ENCODE results near the gene C1QTNF12.
A peak's percentile ranks its signal among the peaks of the same experiment; 100 is the strongest.
"Not testable (repeated sequence)": the region's sequence is repeated elsewhere in the genome, so short reads cannot be mapped to it uniquely, and the experiment has no call there.

C1QTNF12 gene

GRCh38 chr1:1259540-1259939, 13.0 kb upstream of the C1QTNF12 start:
- no peak for DNase-seq (ENCODE audit: low read depth, low spot score)

- DNase-seq (ENCODE audit: low read depth, low spot score): no peak
Measured at GRCh38 chr1:1259119-1259488, 12.6 kb upstream of the C1QTNF12 start.

- DNase-seq (ENCODE audit: low read depth, low spot score): no peak
Measured at GRCh38 chr1:1256956-1257871, 10.7 kb upstream of the C1QTNF12 start.

GRCh38 chr1:1255611-1256010, 9.1 kb upstream of the C1QTNF12 start:
- DNase-seq (ENCODE audit: low read depth, low spot score): no peak

GRCh38 chr1:1255078-1255477, 8.6 kb upstream of the C1QTNF12 start:
- DNase-seq (ENCODE audit: low read depth, low spot score): no peak

DNA sequence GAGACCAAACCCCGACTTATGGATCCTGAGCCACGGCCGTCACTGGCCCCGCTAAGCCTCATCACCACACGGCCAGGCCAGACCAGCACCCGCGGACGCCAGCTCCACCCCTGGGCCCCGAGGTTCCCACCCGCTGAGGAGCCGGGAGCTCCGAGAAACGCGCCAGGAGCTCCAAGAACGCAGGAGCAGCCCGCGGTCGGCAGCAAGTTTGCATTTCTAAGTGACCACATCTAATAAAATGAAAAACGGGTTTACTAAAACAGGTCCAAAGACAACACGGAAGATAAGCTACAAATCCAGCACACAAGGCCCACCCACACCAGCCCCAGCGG, 8.1 kb upstream of the C1QTNF12 start:
- DNase-seq (ENCODE audit: low read depth, low spot score): no peak

- DNase-seq (ENCODE audit: low read depth, low spot score): no peak
Measured at GRCh38 chr1:1253972-1254666, 7.6 kb upstream of the C1QTNF12 start.

- DNase-seq (ENCODE audit: low read depth, low spot score): no peak
Measured at GRCh38 chr1:1253314-1253713, 6.8 kb upstream of the C1QTNF12 start.

DNA sequence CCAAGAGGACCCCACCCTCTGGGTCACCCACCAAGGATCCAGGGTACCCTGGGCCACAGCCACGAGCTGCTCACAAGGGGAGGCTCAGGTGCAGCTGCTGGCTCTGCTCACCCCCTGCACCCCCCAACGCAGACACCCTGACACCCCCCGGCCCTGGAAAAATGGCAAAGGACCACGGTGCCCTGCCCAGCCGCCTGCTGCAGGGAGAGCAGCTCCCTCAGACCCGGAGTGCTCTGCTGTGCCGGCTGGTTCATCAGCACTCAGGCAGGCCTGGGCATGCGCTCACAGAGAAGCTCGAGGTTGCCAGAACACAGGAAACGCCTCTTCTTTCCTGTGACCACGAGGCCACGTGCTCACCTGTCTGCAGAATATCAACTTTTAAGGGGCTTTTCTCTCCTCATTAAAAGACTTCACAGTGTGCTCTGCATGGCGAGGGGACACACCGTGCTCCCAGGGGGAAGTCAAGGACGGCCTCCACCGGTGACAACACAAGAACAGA, 4.3 kb upstream of the C1QTNF12 start:
- DNase-seq (ENCODE audit: low read depth, low spot score): peak; percentile 36

DNA sequence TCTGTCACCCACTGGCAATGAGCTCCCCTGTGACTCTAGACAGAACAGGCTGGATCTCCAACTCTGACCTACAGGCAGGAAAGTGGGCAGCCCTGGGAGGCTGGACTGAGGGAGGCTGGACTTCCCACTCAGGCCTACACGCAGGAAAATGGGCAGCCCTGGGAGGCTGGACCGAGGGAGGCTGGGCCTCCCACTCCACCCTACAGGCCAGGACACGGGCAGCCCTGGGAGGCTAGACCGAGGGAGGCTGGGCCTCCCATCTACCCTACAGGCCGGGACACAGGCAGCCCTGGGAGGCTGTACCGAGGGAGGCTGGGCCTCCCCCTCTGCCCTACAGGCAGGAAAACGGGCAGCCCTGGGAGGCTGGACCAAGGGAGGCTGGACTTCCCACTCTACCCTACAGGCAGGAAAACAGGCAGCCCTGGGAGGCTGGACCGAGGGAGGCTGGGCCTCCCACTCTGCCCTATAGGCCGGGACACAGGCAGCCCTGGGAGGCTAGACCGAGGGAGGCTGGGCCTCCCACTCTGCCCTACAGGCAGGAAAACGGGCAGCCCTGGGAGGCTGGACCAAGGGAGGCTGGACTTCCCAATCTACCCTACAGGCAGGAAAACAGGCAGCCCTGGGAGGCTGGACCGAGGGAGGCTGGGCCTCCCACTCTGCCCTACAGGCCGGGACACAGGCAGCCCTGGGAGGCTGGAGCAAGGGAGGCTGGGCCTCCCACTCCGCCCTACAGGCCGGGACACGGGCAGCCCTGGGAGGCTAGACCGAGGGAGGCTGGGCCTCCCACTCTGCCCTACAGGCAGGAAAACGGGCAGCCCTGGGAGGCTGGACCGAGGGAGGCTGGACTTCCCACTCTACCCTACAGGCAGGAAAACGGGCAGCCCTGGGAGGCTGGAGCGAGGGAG, 1.7 kb upstream of the C1QTNF12 start:
- DNase-seq (ENCODE audit: low read depth, low spot score): not testable (repeated sequence)

GRCh38 chr1:1247341-1247913, 905 bp upstream of the C1QTNF12 start:
- DNase-seq (ENCODE audit: low read depth, low spot score): no peak

DNA sequence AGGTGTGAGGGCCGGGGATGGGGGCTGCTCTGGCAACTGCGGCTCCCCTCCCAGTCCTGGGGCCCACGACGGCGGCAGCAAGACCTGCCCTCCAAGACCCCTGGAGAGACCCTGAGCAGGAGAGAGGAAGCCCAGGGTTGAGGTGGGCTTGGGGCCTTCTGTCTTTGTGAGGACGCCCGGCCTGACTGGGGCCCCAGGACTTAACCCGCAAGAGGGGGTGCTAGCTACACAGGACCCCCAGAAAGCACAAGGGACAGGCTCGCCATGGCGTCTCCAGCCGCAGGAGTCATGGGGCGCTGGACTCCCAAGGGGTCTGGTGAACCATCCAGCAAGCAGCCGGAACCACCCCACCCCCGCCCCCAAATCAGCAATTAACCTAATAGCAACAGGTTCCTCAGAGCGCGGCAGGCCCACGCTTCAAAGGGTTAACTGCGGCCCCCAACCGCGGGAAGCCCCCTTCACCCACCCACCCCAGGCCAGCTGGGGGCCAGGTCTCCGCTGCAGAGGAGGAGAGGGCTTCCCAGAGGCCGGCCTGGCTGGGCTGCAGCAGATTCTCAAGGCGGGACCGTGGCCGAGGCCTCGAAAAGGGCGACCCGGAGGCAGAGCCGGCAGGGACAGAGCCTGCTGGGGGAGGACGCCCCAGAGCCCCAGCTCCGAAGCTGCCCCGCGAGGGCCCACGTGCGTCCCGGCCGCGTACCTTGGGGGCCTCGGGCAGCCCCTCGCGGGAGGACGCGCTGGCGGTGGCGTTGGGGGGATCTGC, 525 bp downstream of the C1QTNF12 start:
- DNase-seq (ENCODE audit: low read depth, low spot score): no peak

- DNase-seq (ENCODE audit: low read depth, low spot score): no peak
Measured at GRCh38 chr1:1245178-1245816, 1.2 kb downstream of the C1QTNF12 start.

GRCh38 chr1:1244192-1244811, 2.2 kb downstream of the C1QTNF12 start:
- DNase-seq (ENCODE audit: low read depth, low spot score): no peak

DNA sequence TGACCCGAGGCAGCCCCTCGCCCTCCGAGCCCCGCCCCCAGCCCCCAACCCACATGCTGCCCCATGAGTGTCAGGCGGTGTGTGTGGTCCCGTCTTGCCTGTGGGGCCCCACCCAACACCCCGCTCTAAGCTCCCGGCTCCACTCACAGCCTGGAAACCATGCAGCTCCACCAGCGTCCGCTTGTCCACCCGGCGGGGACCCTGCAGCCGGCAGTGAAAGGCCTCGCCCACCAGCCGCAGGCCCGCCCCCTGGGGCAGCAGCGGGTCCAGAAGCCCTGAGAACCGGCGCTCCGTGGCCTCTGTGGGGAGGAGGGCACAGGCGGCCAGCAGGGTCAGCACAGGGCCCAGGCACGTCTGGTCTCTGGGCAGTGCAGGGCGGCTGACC, 2.7 kb downstream of the C1QTNF12 start:
- DNase-seq (ENCODE audit: low read depth, low spot score): no peak

DNA sequence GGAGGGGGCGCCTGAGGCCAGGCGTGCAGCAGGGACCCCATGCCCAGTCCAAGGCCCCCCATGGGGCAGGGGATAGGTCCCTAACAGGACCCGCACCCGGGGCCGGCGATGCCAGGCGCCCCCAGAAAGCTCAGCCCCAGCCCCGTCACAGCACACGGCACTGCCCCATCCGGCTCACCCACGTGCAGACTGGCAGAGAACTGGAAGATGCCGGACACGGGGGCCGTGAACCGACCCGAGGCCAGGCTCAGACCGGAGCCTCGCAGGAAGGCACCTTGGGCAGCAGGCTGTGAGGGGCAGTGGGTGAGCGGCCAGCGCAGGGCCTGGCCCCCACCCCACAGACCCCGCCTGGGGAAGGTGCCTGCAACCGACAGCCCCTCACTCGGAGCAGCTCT, 3.3 kb downstream of the C1QTNF12 start:
- DNase-seq (ENCODE audit: low read depth, low spot score): no peak

DNA sequence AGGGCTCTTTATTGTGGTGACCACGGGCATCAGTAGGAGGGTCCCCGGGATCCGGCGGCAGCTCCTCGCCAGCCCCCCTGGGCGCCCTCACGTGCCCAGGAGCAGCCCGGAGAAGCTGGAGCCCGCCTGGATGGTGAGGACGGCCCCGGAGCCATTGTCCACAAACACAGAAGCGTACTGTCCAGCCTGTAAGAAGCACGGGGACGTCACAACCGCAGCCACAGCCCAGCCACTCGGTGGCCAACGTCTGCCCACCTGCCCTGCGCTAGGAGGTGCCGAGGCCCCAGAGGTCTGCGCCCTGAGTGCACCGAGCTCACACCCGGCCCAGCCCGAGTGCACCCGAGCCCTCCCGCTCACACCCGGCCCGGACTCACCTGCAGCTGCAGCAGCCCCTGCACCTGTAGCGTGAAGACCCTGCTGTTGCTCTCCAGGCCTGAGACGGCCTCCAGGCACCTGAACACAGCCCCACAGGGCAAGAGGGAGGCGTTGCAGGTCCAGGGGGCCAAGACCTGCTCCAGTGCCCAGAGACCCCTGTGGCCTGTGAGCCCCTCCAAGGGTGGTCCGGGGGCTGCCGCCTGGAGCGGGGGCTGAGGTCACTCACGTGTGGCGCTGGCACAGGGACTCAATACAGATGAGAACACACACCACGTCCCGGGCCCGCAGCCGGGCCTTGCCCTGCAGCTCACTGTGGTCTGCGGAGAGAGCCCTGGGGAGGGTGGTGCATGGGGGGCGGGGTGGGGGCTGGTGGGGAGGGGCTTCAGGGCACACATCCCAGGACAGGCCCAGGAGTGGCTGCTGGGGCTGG, 3.9 kb downstream of the C1QTNF12 start:
- no peak for DNase-seq (ENCODE audit: low read depth, low spot score)

- DNase-seq (ENCODE audit: low read depth, low spot score): no peak
Measured at GRCh38 chr1:1241588-1242219, 4.8 kb downstream of the C1QTNF12 start.

Data from activated CD4-positive, CD25-positive, alpha-beta regulatory T cell treated with anti-CD3 and anti-CD28 coated beads, Interleukin-2, amount 50 U/mL, for 16 hours (primary cell).